ENCODE results near the gene MCTP1.
A peak's percentile ranks its signal among the peaks of the same experiment; 100 is the strongest.
"Not testable (repeated sequence)": the region's sequence is repeated elsewhere in the genome, so short reads cannot be mapped to it uniquely, and the experiment has no call there.

The MCTP1 gene

GRCh38 chr5:95027775-95028174 is 257.1 kb downstream of the MCTP1 start:
- no peak for DNase-seq (ENCODE audit: low read depth)

- DNase-seq (ENCODE audit: low read depth), result no peak
These were observed 257.7 kb downstream of the MCTP1 start for GRCh38 chr5:95027151-95027721.

- DNase-seq (ENCODE audit: low read depth), result no peak
These were observed 258.2 kb downstream of the MCTP1 start for GRCh38 chr5:95026718-95027117.

- DNase-seq (ENCODE audit: low read depth), result no peak
These were observed 261.8 kb downstream of the MCTP1 start for GRCh38 chr5:95022967-95023695.

GRCh38 chr5:95020345-95020744 is 264.5 kb downstream of the MCTP1 start:
- DNase-seq (ENCODE audit: low read depth), result no peak

GRCh38 chr5:95018946-95019345 is 265.9 kb downstream of the MCTP1 start:
- no peak for DNase-seq (ENCODE audit: low read depth)

GRCh38 chr5:95018511-95018910 is 266.4 kb downstream of the MCTP1 start:
- DNase-seq (ENCODE audit: low read depth), result no peak

- DNase-seq (ENCODE audit: low read depth), result no peak
These were observed 275.1 kb downstream of the MCTP1 start for GRCh38 chr5:95009812-95010211.

GRCh38 chr5:95007921-95008597 is 276.8 kb downstream of the MCTP1 start:
- no peak for DNase-seq (ENCODE audit: low read depth)

GRCh38 chr5:95005811-95006210 is 279.1 kb downstream of the MCTP1 start:
- DNase-seq (ENCODE audit: low read depth), result no peak

GRCh38 chr5:94998670-94999069 is 286.2 kb downstream of the MCTP1 start:
- DNase-seq (ENCODE audit: low read depth), result no peak

GRCh38 chr5:94994537-94994936 is 290.4 kb downstream of the MCTP1 start:
- DNase-seq (ENCODE audit: low read depth), result not testable (repeated sequence)

- DNase-seq (ENCODE audit: low read depth), result no peak
These were observed 291.4 kb downstream of the MCTP1 start for GRCh38 chr5:94993491-94993890.

- no peak for DNase-seq (ENCODE audit: low read depth)
These were observed 292.6 kb downstream of the MCTP1 start for GRCh38 chr5:94992325-94992724.

GRCh38 chr5:94983861-94984535 is 300.9 kb downstream of the MCTP1 start:
- no peak for DNase-seq (ENCODE audit: low read depth)

GRCh38 chr5:94977437-94977836 is 307.5 kb downstream of the MCTP1 start:
- no peak for DNase-seq (ENCODE audit: low read depth)

GRCh38 chr5:94976853-94977252 is 308.0 kb downstream of the MCTP1 start:
- no peak for DNase-seq (ENCODE audit: low read depth)

GRCh38 chr5:94972268-94972667 is 312.6 kb downstream of the MCTP1 start:
- no peak for DNase-seq (ENCODE audit: low read depth)

GRCh38 chr5:94969174-94969573 is 315.7 kb downstream of the MCTP1 start:
- DNase-seq (ENCODE audit: low read depth), result no peak

- DNase-seq (ENCODE audit: low read depth), result peak; percentile 22
These were observed 316.3 kb downstream of the MCTP1 start for GRCh38 chr5:94968507-94969095.

GRCh38 chr5:94967525-94967924 is 317.4 kb downstream of the MCTP1 start:
- no peak for DNase-seq (ENCODE audit: low read depth)

GRCh38 chr5:94959279-94959678 is 325.6 kb downstream of the MCTP1 start:
- DNase-seq (ENCODE audit: low read depth), result not testable (repeated sequence)
